ENCODE results near the gene ITPR3. TPM values are rescaled to one million over a fixed set of nuclear protein-coding genes. Genes with fewer than 3 reads are reported as not detected.
"Not testable (repeated sequence)": the region's sequence is repeated elsewhere in the genome, so short reads cannot be mapped to it uniquely, and the experiment has no call there.

The ITPR3 gene
- total RNA-seq, 1 donor from 2014 or later: 26.9 TPM

DNA sequence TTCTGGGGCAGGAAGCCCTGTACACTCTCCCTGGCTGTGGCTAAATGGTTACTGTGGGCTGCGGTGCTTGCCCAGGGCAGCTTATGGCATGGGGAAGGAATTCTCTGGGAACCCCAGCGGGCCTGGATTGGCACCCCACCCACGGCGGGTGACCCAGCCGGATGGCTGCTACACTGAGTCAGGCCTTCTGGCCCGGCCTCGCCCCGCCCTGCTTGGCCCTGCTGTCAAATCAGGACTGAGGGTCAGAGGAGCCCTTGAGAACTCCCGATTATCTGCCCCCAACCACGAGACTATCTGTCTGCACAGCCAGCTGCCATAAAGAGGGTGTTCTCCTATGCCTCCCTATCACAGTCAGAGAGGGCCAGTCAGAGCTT lies 7.3 kb upstream of the ITPR3 start:
- peak; percentile 53 for DNase-seq

DNA sequence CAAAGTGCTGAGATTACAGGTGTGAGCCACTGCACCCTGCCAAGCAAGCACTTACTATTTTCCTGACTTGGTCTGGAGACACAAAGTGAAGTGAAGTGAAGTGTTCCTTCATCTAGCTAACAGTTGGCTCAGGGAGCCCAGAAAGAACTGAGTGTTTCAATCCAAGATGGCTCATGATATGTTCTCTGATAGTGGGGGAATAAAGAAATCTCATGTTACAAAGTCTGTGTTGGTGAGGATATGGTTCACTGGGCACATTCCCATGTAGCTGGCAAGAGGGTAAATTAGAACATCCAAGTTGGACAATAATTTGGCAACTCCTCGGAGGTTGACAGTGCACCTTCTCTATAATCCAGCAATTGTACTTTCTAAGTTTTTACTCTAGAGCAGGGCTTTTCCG lies 5.0 kb upstream of the ITPR3 start:
- DNase-seq: no peak

DNA sequence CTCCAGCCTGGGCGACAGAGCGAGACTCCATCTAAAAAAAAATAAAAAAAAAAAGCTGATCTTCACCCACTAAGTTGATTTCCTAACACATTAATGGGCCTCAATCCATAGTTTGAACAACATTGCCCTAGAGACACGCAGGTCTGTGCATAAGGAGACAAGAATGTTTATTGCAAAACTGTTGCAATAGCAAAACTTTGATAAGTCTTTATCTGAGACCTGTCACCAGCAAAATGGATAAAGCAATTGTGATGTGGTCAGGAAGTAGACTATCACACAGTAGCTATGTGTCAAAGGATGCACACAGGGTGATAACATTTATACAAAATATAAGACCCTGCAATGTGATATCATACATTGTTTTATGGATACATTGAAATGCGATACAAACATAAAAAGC lies 4.2 kb upstream of the ITPR3 start:
- no peak for DNase-seq

DNA sequence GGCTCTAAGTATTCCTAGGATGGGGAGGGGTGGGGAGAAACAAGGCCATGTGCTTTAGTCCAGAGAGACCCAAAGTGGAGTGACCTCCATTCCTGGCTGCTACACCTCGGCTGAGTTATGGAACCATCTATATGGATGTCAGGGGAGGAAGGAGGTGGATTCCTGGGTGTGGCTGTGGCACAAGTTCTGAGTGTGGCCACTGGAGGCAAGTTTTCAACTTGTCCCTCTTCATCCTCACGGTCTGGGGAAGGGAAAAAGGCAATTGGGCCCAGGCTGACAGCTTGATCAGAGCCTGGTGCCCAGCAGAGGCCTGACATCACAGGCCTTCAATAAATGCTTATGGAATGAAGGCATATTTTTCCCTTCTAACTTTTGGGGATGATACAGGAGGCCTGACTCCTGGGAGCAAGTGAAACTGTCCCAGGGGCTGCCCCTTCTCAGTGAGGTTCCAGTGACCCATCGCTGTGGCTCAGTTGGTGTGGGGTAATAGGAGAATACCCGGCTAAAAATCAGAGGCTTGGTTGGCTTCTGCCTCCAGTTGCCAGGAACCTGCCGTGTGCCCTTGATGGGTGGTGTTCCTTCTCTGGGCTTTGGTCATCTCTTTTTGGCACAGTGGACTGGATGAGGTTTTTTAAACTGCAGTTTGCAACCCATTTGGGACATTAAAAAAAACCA lies 1.8 kb upstream of the ITPR3 start:
- no peak for DNase-seq

DNA sequence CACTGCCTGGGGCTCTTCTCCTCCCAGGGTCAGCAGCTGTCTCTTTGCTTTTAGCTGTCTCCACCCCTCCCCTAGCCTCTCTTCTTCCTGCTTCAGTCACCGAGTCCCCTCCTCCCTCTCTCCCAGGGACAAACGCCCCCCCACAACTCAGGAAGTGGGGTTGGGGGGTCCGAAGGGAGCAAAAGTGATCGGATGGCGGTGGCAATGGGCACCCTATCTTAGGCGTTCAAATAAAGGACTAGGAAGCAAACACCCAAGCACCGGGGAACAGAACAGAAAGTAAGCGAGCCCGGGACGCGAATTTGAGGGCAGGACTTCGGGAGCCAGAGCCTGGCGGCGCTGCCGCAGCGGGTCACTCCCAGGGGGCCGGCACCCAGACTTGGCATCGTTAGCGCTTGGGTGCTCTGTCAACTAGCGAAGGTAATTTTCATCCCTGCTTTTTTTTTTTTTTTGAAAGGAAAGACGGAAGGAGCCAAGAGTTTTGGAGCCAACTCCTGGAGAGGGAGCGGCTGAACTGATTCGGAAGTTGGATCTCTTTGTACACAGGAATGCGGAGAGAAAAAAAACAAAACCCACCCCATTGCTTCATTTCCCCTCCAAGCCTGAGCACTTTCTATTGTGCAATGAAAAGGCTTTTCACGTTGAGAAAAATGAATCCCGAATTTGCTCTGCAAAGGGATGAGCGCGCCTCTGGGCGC lies 815 bp upstream of the ITPR3 start:
- peak; percentile 55 for DNase-seq

DNA sequence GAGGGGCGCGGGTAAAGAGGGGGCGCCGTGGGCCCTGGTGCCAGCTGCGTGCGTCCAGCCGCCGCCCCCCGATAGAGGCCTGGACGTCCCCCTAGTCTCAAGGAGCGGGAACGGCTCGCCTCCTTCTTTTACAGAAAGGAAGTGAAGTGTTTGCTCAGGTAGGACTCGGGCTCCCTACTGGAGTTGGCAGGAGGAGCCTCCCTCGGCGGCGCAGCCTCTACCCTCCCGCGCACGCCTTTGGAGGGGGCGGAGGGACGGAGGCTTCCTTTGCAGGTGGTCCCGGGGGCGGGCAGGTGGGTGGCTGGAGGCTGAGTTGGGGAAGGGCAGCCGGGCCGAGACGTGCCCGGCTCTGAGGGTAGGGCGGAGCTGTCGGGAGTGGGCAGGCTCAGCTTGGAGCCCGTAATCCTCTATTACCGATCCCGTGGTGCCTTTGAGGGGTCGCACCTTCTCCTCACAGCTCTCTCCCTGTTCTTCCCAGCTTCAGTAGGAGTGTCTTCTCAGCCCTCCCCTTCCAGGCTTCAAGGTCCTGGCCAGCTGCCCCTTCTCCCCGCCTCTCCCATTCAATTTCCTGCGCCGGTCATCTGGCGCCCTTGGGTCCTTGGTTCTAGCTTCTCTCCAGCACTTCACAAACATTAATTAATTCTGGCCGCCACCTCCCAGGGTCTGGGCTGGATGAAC lies 728 bp downstream of the ITPR3 start:
- DNase-seq: peak; percentile 37

DNA sequence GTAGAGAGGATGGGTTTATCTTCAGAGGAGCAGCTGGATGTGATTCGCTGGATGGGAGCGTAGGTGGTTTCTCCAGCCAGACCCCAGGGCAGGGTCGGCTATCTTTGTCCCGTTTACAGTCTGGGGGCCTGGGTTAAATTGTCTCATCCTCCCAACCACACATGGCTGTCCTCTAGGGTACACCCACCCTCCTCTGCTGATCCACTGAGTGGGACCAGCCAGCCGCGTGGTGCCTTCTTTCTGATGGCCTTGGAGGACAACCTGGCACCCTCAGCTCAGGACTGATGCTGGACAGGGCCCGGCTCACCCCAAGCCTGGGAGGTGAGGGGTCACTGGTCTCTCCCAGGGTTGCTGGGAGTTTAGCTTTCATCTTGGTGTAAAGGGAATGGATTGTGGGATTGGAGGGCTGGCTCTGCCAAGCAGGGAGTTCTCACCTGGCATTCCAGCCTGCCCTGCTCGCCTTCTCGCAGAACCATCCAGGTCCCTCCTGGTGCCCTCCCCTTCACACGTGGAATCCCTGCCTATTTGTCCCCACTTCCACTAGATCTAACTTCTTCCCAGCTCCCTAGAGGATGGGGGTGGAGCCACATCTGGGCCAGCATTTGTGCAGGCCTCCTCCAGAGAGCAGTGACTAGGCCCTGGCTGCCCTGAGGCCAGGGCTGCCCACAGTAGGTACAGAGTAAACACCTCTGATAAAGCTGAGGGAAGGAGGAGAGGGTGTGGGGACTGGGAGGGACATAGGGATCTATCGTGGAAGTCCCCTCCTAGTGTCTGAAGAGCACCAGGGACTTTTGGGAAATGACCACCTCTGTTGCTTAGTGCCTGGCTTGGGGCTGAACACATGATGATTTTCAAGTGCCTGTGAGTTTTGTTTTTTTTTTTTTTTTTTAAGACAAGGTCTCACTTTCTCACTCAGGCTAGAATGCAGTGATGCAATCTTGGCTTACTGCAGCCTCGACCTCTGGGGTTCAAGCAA lies 1.6 kb downstream of the ITPR3 start:
- DNase-seq: peak; percentile 19

DNA sequence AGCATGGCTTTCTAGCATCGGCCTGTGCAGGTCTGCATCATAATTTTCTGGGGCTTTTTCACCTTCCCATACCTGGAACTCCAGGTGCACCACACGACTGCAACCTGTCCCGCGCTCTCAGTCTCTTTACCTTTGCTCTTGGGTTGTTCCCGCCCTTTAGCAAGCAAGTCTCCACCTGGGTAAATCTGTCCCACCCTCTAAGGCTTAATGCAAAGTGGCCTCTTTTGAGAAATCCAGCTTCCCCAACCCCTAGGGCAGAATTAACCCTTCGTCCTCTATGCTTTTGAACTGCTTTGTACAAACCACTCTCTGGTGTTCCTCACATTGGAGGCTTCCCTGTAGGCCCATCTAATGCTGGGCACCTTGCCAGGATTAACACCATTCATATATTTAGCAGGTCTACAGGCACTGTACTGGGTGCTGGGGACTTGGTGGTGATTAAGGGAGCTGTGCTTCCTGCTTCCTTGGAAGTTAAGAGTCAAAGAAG lies 2.8 kb downstream of the ITPR3 start:
- DNase-seq: peak; percentile 46

DNA sequence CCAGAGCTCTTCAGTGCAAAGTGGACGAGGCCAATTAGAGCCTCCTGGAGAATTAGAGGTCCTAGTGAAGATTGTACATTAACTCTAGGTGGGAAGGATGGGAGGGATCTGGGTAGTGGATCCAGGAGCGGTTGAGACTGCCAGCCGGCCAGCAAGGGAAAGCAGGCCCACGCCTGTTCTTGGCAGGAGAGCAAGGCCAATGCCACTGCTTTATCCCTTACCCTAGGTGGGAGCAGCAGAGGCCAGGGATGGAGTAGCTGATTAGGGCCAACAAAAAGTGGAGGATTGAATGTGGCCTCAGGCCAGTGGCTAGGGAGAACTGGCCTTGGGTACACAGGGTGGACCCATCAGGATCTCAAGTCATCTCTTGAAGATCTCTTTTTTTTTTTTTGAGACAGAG lies 3.7 kb downstream of the ITPR3 start:
- no peak for DNase-seq

DNA sequence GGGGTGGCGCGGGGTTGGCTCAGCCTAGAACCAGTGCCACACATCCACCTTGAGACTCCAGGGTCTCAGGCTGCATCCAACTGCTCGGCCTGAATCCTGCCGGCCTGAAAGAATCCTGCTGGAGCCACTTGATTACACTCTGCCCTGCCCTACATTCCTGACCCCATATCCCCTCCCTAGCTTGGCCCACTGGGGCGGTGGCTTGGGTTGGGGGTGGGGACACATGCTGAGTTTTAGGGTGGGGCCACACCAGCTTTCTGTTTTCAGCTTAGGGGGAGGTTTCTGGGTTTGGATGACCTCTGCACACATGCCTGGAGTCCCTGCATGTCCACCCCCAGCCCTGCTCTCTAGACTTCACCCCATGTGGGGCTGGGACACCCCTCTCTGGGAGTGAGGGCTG lies 6.8 kb downstream of the ITPR3 start:
- DNase-seq: no peak

DNA sequence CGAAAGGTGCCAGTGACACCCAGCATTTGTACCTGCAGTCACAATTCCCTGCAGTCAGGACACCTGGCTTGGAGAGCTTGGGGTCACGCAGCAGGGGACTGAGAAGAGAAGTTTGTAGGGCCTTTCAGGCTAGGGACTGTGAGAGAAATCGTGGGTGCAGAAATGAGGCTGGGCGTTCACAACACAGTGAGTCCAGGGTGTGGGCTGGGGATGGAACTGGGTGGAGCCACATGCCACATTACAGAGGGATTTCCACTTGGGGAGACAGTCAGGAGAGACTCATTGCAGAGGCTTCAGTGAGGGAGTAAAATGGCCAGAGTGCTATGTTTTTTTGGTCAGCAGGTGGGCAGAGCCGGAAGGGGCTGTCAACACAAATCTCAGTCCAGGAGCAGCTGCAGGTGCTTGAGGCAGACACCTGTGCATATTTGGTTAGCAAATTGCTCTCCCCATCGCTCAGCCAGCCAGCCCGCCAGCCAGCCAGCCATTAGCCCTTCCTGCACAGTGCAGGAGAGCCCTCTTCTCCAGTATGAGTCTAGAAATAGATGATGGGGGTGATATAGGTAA lies 7.4 kb downstream of the ITPR3 start:
- DNase-seq: no peak

DNA sequence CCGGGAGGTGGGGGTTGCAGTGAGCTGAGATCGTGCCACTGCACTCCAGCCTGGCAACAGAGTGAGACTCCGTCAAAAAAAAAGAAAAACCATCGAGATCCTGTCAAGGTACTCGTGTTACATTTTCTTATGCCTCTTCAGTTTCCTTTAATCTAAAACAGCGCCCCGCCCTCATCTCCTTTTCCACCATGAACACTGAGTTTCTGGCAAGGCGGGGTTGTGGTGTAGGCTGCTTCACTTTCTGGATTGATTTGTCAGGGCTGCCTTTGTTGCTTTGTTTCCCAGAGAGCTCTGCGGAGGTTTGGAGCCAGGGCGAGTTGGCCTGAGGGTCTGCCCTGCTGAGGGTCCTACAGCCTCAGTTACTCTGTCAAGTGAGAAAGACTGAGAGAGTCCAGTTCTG lies 8.9 kb downstream of the ITPR3 start:
- DNase-seq: no peak

DNA sequence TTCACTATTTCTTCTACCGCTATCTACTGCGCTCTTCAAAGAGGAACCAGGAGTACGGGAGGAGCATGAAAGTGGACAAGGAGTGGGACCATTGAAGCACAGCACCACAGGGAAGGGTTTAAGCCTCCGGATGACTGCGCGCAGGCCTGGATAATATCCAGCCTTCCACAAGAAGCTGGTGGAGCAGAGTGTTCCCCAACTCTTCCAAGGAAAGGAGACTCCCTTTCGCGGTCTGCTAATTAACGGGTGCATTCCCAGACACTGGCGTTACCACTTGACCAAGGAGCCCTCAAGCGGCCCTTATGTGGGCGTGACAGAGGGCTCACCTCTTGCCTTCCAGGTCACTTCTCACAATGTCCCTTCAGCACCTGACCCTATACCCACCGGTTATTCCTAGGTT lies 10.4 kb downstream of the ITPR3 start:
- DNase-seq: not testable (repeated sequence)

DNA sequence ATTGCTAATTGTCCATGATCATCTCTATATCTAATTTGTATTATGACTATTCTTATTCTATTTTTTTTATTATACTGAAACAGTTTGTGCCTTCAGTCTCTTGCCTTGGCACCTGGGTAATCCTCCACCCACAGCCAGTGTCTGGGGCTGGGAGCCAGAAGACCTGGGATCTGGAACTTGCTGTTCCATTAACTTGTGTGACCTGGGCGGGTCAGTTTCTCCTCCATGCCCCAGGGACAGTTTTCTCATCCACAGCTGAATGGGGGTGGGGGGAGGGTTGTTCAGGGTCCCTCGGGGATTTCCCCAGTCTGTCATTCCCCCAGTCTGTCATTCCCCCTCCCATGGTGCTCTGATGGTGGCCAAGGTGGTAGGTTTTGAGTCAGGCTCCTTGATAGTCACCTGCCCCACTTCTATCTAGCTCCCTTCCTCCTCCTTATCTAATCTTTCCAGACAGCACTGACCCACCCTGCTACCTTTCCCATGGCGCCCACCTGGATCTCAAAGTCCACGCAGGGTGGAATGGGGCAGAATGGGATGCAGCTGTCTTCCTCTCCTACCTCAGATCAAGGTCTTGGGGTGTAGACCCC lies 10.9 kb downstream of the ITPR3 start:
- no peak for DNase-seq

DNA sequence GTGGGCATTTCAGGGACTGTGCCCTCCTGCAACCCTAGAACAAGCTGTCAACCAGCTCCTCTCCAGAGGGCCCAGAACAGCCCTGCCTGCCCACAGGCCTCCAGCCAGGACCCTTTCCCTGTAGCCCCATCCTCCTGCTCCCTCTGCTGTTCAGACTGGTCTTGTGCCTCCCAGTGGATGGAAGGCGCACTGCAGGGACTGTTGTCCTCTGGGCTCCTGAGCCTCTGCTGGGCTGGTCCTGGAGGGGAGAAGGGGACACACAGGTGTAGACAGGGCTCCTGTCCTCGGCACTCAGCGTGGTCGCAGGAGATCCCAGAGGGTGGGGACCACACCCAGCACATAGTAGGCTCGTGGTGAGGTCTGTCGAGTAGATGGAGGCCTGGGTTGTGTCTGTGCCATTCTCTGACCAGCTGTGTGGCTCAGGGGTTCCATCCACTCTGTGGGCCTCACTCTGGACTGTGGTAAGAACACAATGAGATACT lies 11.5 kb downstream of the ITPR3 start:
- DNase-seq: peak; percentile 73

DNA sequence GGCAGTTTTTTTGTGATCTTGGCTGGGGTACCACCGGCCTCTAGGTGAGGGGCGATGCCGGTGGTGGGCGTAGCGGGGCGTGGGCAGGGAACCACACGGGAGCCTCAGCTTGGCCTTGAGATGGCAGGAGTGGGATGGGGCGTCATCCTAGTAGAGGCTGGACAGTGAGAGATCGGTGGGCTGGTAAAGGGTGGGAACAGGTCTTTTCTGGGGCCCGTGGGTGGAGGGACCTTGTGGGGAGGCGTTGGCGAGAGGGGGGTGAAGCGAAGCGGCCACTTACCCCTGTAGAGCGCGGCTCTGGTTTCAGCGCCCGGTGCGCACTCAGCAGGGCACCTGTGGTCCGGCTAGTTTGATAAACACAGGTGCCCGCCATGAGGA lies 12.0 kb downstream of the ITPR3 start:
- DNase-seq: no peak

DNA sequence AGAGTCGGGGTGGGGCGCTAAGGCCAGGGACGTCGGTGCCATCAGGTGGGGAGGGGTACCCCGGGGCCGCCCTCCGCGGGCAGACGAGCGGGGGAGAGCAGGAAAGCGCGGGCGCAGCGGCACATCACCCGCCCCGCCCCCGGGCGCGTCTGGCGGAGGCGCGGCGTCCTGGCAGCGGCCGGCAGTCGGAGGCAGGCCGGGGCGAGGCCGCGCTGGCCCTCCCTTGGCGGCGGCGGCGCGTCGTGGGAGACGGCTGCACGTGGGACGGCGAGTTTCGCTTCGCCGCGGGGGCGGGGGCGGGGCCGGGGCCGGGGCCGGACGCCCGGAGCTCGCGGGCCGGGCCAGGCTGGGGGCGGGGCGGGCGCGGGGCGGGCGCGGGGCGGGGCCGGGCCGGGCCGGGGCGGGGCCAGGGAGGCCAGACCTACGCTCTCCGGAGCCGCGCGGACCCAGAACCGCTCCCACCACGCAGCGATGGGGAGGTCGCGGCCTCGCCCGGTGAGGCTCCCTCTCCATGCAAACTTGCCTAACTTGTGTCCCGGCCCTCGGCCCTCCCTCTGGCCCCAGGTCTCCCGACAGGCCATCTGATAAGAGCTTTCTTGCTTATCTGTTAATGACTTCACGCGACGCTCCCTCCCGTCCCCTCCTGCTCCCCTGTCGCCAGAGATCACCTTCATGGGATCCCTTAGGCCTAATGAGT lies 12.5 kb downstream of the ITPR3 start:
- DNase-seq: peak; percentile 62

DNA sequence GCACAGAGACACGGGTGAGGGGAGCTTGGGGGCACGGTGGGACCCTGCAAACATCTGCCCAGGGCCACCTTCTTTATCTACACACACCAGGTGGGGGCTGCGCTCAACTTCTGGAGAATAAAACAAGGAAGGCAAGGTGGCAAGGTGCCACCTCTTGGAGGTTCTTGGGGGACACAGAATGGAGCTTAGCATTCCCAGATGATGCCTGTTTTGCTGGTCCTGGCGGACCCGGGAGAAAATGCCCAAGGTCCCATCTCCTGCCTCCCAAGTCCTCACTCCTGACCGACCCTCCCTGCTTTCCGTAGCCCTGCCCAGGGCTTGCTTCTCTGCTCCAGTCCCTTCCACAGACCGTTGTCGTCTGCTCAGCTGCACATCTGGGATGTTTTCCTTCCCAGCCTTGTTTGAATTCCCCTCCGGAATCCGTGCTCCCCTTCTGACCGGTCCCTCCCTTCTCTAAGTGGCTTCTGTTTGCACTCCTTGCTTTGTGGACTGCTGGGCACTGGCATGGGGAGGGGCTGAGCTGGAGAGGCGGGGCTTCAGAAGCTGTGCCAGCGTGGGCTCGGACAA lies 13.1 kb downstream of the ITPR3 start:
- peak; percentile 41 for DNase-seq

DNA sequence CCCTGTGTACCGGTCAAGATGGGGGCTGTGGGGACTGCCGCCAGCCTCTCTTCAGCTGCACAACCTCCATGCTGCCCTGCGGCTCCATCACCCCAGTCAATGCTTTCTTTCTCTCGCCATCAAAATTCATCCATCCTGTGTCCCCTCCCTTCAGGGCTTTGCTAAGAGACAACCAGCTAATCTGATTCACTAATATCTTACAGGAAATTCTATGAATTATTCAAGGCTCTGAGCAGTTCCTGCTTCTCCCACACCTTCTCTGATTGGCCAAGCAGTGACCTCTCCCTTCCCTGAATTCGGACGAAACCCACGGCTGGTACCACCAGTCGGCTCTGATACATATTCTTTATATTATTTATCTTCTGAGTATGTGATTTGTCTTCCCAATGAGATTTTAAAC lies 13.8 kb downstream of the ITPR3 start:
- peak; percentile 37 for DNase-seq

DNA sequence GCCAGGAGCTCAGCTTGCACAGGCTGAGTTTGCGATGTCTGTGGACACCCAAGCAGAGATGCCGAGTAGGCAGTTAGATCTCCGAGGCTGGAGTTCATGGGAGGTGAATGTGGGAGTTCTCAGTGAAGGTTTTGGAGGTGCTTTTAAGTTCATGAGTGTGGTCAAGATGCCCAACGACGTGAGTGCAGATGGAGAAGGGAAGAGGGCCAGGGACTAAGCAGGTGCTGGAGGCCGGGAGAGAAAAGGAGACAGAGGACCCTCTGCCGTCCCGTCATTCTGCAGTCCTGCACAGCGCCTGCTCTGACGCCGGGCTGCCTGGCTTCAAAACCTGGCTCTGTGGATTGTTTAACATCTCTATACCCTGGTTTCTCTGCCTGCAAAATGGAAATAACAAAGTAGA lies 15.5 kb downstream of the ITPR3 start:
- DNase-seq: no peak

DNA sequence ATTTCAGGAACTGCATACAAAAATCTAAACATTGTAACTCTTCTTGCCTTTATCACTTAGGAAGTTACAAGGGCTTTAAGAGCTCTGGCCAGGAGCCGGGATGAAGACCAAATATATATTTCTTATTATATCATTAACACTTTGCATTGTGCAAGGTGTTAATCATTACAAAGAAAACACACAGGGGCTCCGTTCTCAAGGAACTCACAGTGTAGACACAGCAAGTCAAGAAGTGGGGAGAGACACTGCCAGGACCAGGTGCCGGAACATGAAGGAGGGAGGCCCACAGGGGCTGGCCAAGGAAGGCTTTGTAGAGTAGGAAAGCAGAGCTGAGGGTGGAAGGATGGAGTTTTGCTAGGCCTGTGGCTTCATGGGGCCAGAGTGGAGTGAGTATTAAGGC lies 17.4 kb downstream of the ITPR3 start:
- no peak for DNase-seq
